ENCODE measurements around the gene BHLHE23. TPM values are rescaled to one million over a fixed set of nuclear protein-coding genes. Genes with fewer than 3 reads are reported as not detected.

BHLHE23 gene
- total RNA-seq, 4 donors from 2014 or later: not detected

- Histone ChIP-seq H3K27me3 (peaks cover 8% of the 10 kb centered on the region), H3K4me1 (no peaks in the 10 kb centered on the region), H3K27ac (no peak overlapping the region), H3K4me3 (replicated peaks in 1 of 3) (no peak overlapping the region), H3K9me3 (no peaks in the 10 kb centered on the region), H3K36me3 (no peaks in the 10 kb centered on the region)
- 48 to 49% methylated on average over 31 to 35 of the region's 45 CpGs for WGBS, 2 donors
- TF ChIP-seq CTCF (IDR thresholded peaks at IDR 0.05): no peak
- no peak for TF ChIP-seq POLR2A (IDR thresholded peaks at IDR 0.05)
- intact Hi-C loops (cut with DNase I): no loop called here
- no peak for DNase-seq
Measured at GRCh38 chr20:63025534-63026331, 19.0 kb upstream of the BHLHE23 start.

GRCh38 chr20:63024573-63025392 lies 18.0 kb upstream of the BHLHE23 start:
- 70 to 78% methylated on average over 26 to 28 of the region's 28 CpGs for WGBS, 2 donors
- intact Hi-C loops (cut with DNase I): no loop called here
- no peak for TF ChIP-seq POLR2A (IDR thresholded peaks at IDR 0.05)
- Histone ChIP-seq H3K9me3 (no peaks in the 10 kb centered on the region), H3K27ac (no peak overlapping the region), H3K27me3 (peaks cover 8% of the 10 kb centered on the region), H3K36me3 (no peaks in the 10 kb centered on the region), H3K4me3 (replicated peaks in 1 of 3) (no peak overlapping the region), H3K4me1 (no peaks in the 10 kb centered on the region)
- no peak for DNase-seq

GRCh38 chr20:63023936-63024571 lies 17.3 kb upstream of the BHLHE23 start:
- Histone ChIP-seq H3K27ac (no peak overlapping the region), H3K4me1 (no peaks in the 10 kb centered on the region), H3K27me3 (peaks cover 8% of the 10 kb centered on the region), H3K4me3 (replicated peaks in 1 of 3) (no peak overlapping the region), H3K9me3 (no peaks in the 10 kb centered on the region), H3K36me3 (no peaks in the 10 kb centered on the region)
- no peak for TF ChIP-seq POLR2A (IDR thresholded peaks at IDR 0.05)
- TF ChIP-seq CTCF (IDR thresholded peaks at IDR 0.05): no peak
- no peak for DNase-seq
- intact Hi-C loops (cut with DNase I): no loop called here
- 82 to 85% methylated on average over 32 to 33 of the region's 33 CpGs for WGBS, 2 donors

GRCh38 chr20:63023071-63023935 lies 16.5 kb upstream of the BHLHE23 start:
- H3K4me3 ChIP-seq (replicated peaks in 1 of 3): no peak overlapping the region
- intact Hi-C loops (cut with DNase I): no loop called here
- no peak overlapping the region for H3K27ac ChIP-seq
- TF ChIP-seq POLR2A (IDR thresholded peaks at IDR 0.05): no peak
- no peak for TF ChIP-seq CTCF (IDR thresholded peaks at IDR 0.05)
- peaks cover 8% of the 10 kb centered on the region for H3K27me3 ChIP-seq
- H3K36me3 ChIP-seq: no peaks in the 10 kb centered on the region
- DNase-seq: no peak
- H3K4me1 ChIP-seq: no peaks in the 10 kb centered on the region
- WGBS, 2 donors: 70 to 80% methylated on average over 21 to 29 of the region's 31 CpGs
- no peaks in the 10 kb centered on the region for H3K9me3 ChIP-seq

DNA sequence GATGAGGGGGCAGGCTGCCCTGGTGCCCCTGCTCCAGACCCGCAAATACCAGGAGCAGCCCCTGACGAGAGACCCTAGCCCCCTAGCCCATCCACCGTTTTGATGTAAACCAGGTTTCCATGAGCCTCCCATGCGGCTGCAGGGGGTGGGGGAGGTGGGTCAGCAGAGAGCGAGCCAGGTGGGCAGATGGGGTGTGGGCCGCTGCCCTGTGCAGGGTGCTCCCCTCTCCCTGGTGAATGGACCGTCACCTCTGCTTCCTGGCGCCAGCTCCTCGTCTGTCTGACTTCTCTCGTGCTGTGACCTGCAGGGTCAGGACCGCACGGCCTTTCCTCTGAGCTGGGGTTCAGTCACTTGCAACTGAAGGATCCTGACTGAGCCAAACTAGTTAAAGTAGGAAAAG lies 15.7 kb upstream of the BHLHE23 start:
- Histone ChIP-seq H3K9me3 (no peaks in the 10 kb centered on the region), H3K4me3 (replicated peaks in 1 of 3) (no peak overlapping the region), H3K36me3 (no peaks in the 10 kb centered on the region), H3K27me3 (peaks cover 8% of the 10 kb centered on the region), H3K27ac (no peak overlapping the region), H3K4me1 (no peaks in the 10 kb centered on the region)
- TF ChIP-seq POLR2A (IDR thresholded peaks at IDR 0.05): no peak
- no peak for TF ChIP-seq CTCF (IDR thresholded peaks at IDR 0.05)
- 50 to 72% methylated on average over 7 of the region's 12 CpGs for WGBS, 2 donors
- no peak for DNase-seq
- intact Hi-C loops (cut with DNase I): no loop called here

Data from thyroid gland (tissue), 4 donors.